NCI-H2081 treated with DMSO at 0.1 percent for 48 hours (cell line): Measurements from ENCODE around the gene SH2D2A.
"Not testable (repeated sequence)": the region's sequence is repeated elsewhere in the genome, so short reads cannot be mapped to it uniquely, and the experiment has no call there.

Source experiments
- DNase-seq: peaks from one replicate; lab custom pipeline; 2025; lab: John Stamatoyannopoulos, UW

The SH2D2A gene

GRCh38 chr1:156768610-156769295 lies 47.9 kb downstream of the SH2D2A start:
- no peak for DNase-seq

- DNase-seq: no peak
Measured at GRCh38 chr1:156767879-156768604, 48.6 kb downstream of the SH2D2A start.

- DNase-seq: peak; percentile 100
Measured at GRCh38 chr1:156767101-156767878, 49.4 kb downstream of the SH2D2A start, which contains the start of gene PRCC. TSS of gene PRCC (plus strand) at chr1:156767535. CDS start at chr1:156767772, 237 bp downstream.

GRCh38 chr1:156766298-156767100 lies 50.1 kb downstream of the SH2D2A start:
- no peak for DNase-seq

GRCh38 chr1:156765666-156766065 lies 51.0 kb downstream of the SH2D2A start:
- no peak for DNase-seq

GRCh38 chr1:156765136-156765535 lies 51.5 kb downstream of the SH2D2A start:
- not testable (repeated sequence) for DNase-seq

- no peak for DNase-seq
Measured at GRCh38 chr1:156760796-156761104, 55.9 kb downstream of the SH2D2A start.

- no peak for DNase-seq
Measured at GRCh38 chr1:156760092-156760795, 56.4 kb downstream of the SH2D2A start.

- DNase-seq: not testable (repeated sequence)
Measured at GRCh38 chr1:156757572-156758253, 58.9 kb downstream of the SH2D2A start.

GRCh38 chr1:156756355-156756754 lies 60.3 kb downstream of the SH2D2A start:
- DNase-seq: no peak
